Lung (tissue), 12 donors: ENCODE measurements around the gene PRMT3. TPM values are rescaled to one million over a fixed set of nuclear protein-coding genes. Genes with fewer than 3 reads are reported as not detected.
A peak's percentile ranks its signal among the peaks of the same experiment; 100 is the strongest.

Experiments used
- ATAC-seq: fragments of 200-7000 bp; cut with Tn5 transposase; one replicate; pipeline ENCODE4 v1.9.1; 2020; ENCODE audit warnings: moderate number of reproducible peaks; ENCODE audit not compliant: insufficient read depth, low FRiP score
- DNase-seq, 3 donors: peaks; one replicate each; pipeline ENCODE4 v3.0.0-alpha.2; 2013 to 2017
- H3K27ac ChIP-seq, 2 donors: one replicate each; pipeline ENCODE4 v1.5.1; 2013; ENCODE audit warnings: mild to moderate bottlenecking in 2 of 2, moderate library complexity in 2 of 2, control low read depth in 1 of 2, inconsistent platforms in 1 of 2, low read depth in 1 of 2, low read length in 1 of 2
- H3K27me3 ChIP-seq, 3 donors: one replicate each; pipeline ENCODE4 v1.5.1; 2013; ENCODE audit warnings: low read length in 2 of 3; ENCODE audit not compliant: control insufficient read depth in 3 of 3, insufficient read depth in 3 of 3
- H3K36me3 ChIP-seq, 4 donors: one replicate each; pipeline ENCODE4 v1.5.1; 2013; ENCODE audit warnings: low read length in 4 of 4, mild to moderate bottlenecking in 1 of 4, moderate library complexity in 1 of 4; ENCODE audit not compliant: control insufficient read depth in 4 of 4, insufficient read depth in 4 of 4
- H3K4me1 ChIP-seq, 5 donors: one replicate each; pipeline ENCODE4 v1.5.1; 2013; ENCODE audit warnings: low read length in 5 of 5, mild to moderate bottlenecking in 2 of 5, moderate library complexity in 1 of 5; ENCODE audit not compliant: control insufficient read depth in 5 of 5, insufficient read depth in 5 of 5
- H3K4me3 ChIP-seq: one replicate; pipeline ENCODE4 v1.5.1; 2013; ENCODE audit warnings: mild to moderate bottlenecking, control low read depth, moderate library complexity
- H3K9ac ChIP-seq, 2 donors: one replicate each; pipeline ENCODE4 v1.5.1; 2013; ENCODE audit warnings: low read length in 2 of 2, control low read depth in 1 of 2; ENCODE audit not compliant: insufficient read depth in 1 of 2
- H3K9me3 ChIP-seq, 4 donors: one replicate each; pipeline ENCODE4 v1.5.1; 2013; ENCODE audit warnings: low read length in 3 of 4, mild to moderate bottlenecking in 1 of 4, moderate library complexity in 1 of 4; ENCODE audit not compliant: control insufficient read depth in 4 of 4, insufficient read depth in 3 of 4
- WGBS, 2 donors: extraction: QIAGEN DNeasy Blood & Tissue Kit; methylation state at CpG; one replicate each; pipeline ENCODE4 v1.1.7; 2013; 5-methylcytosine and 5-hydroxymethylcytosine counted together
- polyA plus RNA-seq, 2 donors: library from polyadenylated mRNA; stranded (reverse); fragments of 200-250 nt; gene quantifications; one replicate each; pipeline ENCODE4 v1.2.1, GENCODE V29; 2013
- total RNA-seq, 2 donors: library from RNA; depleted of rRNA in 1 of 2; stranded (reverse); fragments of >200 nt in 1 of 2; gene quantifications; one replicate each; pipeline ENCODE4 v1.2.1, GENCODE V29; 2014 to 2021
- TF ChIP-seq, protein P1 (sequence below): IDR thresholded peaks from 2 replicates; pipeline ENCODE4 v1.5.1; 2012; ENCODE audit warnings: mild to moderate bottlenecking; ENCODE audit errors: control extremely low read depth, extremely low read depth
- donor health status: control.
- donor health status: control.
- donor health status: Bipolar disorder and iron deficiency.
- donor health status: healthy.
- donor health status: DM: yes; HTN: yes; CAD: no.

PRMT3 gene
- total and polyA plus RNA-seq, 4 donors = 8.2 to 19.7 (median 10.3) TPM

DNA sequence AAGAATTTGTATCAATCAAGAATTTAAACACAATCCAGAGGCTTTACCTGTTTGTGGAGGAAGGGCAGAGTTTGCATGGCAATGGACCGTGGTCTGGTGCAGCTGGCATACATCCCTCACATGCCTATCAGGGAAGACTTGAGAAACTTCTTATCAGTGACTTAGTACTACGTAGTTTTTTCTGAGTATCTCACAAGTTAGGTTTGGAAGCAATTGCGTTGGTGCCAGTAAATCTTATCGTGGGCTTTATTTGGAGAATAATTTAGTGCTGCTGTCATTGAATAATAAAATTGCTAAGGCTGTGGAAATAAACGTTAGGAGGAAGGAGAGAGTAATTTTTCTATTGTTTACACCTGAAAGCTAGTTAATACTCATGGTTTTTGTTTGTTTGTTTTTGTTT lies 72.3 kb downstream of the PRMT3 start:
- DNase-seq (no peak), ATAC-seq (no peak)
- Histone ChIP-seq H3K4me3 (no peak overlapping the region), H3K36me3 (peaks cover 0 to 3% (median 0%) of the 10 kb centered on the region in 4 donors), H3K4me1 (no peaks in the 10 kb centered on the region), H3K9me3 (no peaks in the 10 kb centered on the region), H3K27ac (no peak overlapping the region), H3K9ac (no peak overlapping the region), H3K27me3 (no peaks in the 10 kb centered on the region)
- TF ChIP-seq, protein P1, sequence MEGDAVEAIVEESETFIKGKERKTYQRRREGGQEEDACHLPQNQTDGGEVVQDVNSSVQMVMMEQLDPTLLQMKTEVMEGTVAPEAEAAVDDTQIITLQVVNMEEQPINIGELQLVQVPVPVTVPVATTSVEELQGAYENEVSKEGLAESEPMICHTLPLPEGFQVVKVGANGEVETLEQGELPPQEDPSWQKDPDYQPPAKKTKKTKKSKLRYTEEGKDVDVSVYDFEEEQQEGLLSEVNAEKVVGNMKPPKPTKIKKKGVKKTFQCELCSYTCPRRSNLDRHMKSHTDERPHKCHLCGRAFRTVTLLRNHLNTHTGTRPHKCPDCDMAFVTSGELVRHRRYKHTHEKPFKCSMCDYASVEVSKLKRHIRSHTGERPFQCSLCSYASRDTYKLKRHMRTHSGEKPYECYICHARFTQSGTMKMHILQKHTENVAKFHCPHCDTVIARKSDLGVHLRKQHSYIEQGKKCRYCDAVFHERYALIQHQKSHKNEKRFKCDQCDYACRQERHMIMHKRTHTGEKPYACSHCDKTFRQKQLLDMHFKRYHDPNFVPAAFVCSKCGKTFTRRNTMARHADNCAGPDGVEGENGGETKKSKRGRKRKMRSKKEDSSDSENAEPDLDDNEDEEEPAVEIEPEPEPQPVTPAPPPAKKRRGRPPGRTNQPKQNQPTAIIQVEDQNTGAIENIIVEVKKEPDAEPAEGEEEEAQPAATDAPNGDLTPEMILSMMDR = no peak
- 46 to 64% methylated on average over 5 of the region's 5 CpGs for WGBS, 2 donors

DNA sequence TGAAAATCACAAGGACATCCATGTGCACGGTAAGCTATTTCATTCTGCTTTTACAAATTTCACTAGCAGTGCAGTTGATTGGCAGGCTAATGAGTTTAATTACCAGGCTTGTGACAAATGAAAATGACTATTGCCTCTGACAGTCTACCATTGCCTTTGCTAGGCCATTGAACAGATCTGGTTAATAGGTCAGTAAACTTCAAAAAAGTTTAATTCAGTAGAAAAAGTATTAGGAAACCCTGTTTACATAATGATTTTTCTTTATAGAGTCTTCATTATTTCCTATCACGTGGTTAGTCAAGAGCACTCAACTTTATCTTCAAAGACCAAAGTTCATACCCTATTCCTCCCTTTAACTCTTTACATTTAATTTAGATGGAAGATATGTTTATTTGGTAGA lies 77.0 kb downstream of the PRMT3 start:
- no peak for ATAC-seq
- H3K27me3 ChIP-seq = no peaks in the 10 kb centered on the region
- peak in 1 of 3 donors; percentile 25 for DNase-seq
- TF ChIP-seq, protein P1 = no peak
- 65 to 77% methylated on average over 2 of the region's 2 CpGs for WGBS, 2 donors
- peaks cover 0 to 3% (median 1%) of the 10 kb centered on the region in 4 donors for H3K36me3 ChIP-seq
- no peak overlapping the region for H3K4me3 ChIP-seq
- no peaks in the 10 kb centered on the region for H3K9me3 ChIP-seq
- no peak overlapping the region for H3K9ac ChIP-seq
- H3K4me1 ChIP-seq = no peaks in the 10 kb centered on the region
- no peak overlapping the region for H3K27ac ChIP-seq

DNA sequence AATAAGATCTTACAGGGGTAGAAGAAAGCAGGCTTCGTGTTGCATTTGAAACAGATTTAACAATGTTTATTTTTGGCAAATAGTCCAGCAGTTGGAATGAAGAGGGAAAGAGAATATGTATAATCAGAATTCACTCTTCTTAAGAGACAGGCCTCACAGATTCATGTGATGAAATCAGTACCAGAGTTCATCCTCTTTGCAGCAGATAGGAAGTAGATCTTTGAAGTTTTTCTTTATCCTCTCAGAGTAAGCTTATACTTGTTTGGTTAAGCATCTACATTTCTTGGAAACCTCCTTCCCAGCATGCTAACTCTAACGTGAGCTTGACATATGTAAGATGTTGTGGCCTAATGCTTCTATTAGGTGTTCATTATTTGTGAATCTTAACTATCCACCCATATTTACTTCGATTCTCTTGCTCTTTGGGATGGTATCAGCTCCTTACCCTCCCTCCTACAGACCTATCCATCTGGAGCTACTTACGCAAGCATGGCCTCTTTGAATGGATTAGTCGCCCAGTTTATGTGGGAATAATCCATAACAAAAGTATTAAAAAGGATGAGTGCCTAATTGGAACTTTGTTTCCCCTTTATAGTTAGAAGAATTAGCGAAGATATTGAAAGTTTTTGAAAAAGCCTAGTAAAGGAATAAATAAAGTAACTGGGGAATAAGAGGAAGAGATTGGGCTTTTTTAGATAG lies 80.1 kb downstream of the PRMT3 start:
- TF ChIP-seq, protein P1 = no peak
- DNase-seq = peak in 1 of 3 donors; percentile 9
- WGBS, 2 donors = 89 to 92% methylated on average over 6 of the region's 6 CpGs

More for the DNA sequence above, 80.1 kb downstream of the PRMT3 start:
- Histone ChIP-seq H3K27me3 (no peaks in the 10 kb centered on the region), H3K9me3 (peaks cover 0 to 3% (median 0%) of the 10 kb centered on the region in 4 donors), H3K27ac (no peak overlapping the region), H3K36me3 (peaks cover 0 to 5% (median 1%) of the 10 kb centered on the region in 4 donors), H3K9ac (no peak overlapping the region), H3K4me1 (no peaks in the 10 kb centered on the region), H3K4me3 (no peak overlapping the region)
- ATAC-seq = no peak
